ENCODE results near the gene EPM2A.

DNA sequence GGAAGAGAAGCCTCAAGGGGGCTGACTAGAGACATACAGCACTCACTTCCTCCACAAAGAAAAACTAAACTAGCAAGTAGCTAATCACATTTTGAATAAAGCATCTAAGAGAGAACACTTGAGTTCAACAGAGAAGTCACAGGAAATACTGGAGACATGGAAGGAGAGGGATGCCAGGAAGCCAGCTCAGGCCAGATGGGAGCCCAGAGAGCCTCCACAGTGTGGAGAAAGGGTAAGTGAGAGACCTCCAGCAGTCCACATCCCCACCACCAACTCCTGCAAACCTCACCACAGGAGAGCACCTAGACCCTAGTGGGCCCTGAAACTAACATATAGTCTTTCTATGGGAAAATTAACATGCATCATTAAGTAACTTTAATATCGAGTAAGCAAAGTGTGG, 79.2 kb downstream of the EPM2A start:
- TF ChIP-seq BHLHE40 (IDR thresholded peaks at IDR 0.05; ENCODE audit: low read depth, low read length) = no peak
- TF ChIP-seq CTCF (IDR thresholded peaks at IDR 0.05) = no peak
- TF ChIP-seq POLR2A (IDR thresholded peaks at IDR 0.05; ENCODE audit: low read length) = no peak
- TF ChIP-seq, protein P1, sequence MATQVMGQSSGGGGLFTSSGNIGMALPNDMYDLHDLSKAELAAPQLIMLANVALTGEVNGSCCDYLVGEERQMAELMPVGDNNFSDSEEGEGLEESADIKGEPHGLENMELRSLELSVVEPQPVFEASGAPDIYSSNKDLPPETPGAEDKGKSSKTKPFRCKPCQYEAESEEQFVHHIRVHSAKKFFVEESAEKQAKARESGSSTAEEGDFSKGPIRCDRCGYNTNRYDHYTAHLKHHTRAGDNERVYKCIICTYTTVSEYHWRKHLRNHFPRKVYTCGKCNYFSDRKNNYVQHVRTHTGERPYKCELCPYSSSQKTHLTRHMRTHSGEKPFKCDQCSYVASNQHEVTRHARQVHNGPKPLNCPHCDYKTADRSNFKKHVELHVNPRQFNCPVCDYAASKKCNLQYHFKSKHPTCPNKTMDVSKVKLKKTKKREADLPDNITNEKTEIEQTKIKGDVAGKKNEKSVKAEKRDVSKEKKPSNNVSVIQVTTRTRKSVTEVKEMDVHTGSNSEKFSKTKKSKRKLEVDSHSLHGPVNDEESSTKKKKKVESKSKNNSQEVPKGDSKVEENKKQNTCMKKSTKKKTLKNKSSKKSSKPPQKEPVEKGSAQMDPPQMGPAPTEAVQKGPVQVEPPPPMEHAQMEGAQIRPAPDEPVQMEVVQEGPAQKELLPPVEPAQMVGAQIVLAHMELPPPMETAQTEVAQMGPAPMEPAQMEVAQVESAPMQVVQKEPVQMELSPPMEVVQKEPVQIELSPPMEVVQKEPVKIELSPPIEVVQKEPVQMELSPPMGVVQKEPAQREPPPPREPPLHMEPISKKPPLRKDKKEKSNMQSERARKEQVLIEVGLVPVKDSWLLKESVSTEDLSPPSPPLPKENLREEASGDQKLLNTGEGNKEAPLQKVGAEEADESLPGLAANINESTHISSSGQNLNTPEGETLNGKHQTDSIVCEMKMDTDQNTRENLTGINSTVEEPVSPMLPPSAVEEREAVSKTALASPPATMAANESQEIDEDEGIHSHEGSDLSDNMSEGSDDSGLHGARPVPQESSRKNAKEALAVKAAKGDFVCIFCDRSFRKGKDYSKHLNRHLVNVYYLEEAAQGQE (IDR thresholded peaks at IDR 0.05) = no peak
- TF ChIP-seq MAZ (IDR thresholded peaks at IDR 0.05; ENCODE audit: borderline replicate concordance, low read depth, low read length) = no peak
- no peak for TF ChIP-seq MAFK (IDR thresholded peaks at IDR 0.05; ENCODE audit: partially characterized antibody)
- TF ChIP-seq KDM1A (IDR thresholded peaks at IDR 0.05; ENCODE audit: low read depth) = no peak
- no peak for TF ChIP-seq FOXS1 (CRISPR knock-in tag; IDR thresholded peaks at IDR 0.05)
- no peak for TF ChIP-seq JUN (IDR thresholded peaks at IDR 0.05)
- no peak for TF ChIP-seq RCOR1 (IDR thresholded peaks at IDR 0.05; ENCODE audit: low read depth, low read length)
- TF ChIP-seq MYC (IDR thresholded peaks at IDR 0.05; ENCODE audit: borderline replicate concordance, low read length) = no peak
- TF ChIP-seq JUNB (IDR thresholded peaks at IDR 0.05) = no peak

Measured in A549 (cell line).